NCI-H2107 treated with DMSO at 0.1 percent for 48 hours (cell line): ENCODE results near the gene ANKRD60.

Experiments
- DNase-seq: peaks from one replicate; lab custom pipeline; 2025; ENCODE audit not compliant: unreplicated experiment; lab: John Stamatoyannopoulos, UW

ANKRD60 gene

GRCh38 chr20:58196402-58197184, 31.9 kb downstream of the ANKRD60 start:
- DNase-seq: no peak

- no peak for DNase-seq
Observed at GRCh38 chr20:58195047-58195446, 33.4 kb downstream of the ANKRD60 start.

GRCh38 chr20:58194175-58194791, 34.2 kb downstream of the ANKRD60 start:
- no peak for DNase-seq

GRCh38 chr20:58192567-58192966, 35.9 kb downstream of the ANKRD60 start:
- no peak for DNase-seq

- no peak for DNase-seq
Observed at GRCh38 chr20:58192065-58192464, 36.4 kb downstream of the ANKRD60 start.

GRCh38 chr20:58188527-58188926, 39.9 kb downstream of the ANKRD60 start:
- no peak for DNase-seq

- DNase-seq: no peak
Observed at GRCh38 chr20:58184984-58185383, 43.5 kb downstream of the ANKRD60 start.

GRCh38 chr20:58184063-58184462, 44.4 kb downstream of the ANKRD60 start:
- no peak for DNase-seq

- DNase-seq: no peak
Observed at GRCh38 chr20:58182521-58183140, 45.8 kb downstream of the ANKRD60 start.

GRCh38 chr20:58179432-58180099, 48.9 kb downstream of the ANKRD60 start:
- no peak for DNase-seq

GRCh38 chr20:58179083-58179431, 49.4 kb downstream of the ANKRD60 start:
- DNase-seq: no peak

GRCh38 chr20:58177799-58178198, 50.7 kb downstream of the ANKRD60 start:
- DNase-seq: no peak

- DNase-seq: no peak
Observed at GRCh38 chr20:58175836-58176235, 52.6 kb downstream of the ANKRD60 start.

GRCh38 chr20:58175425-58175824, 53.0 kb downstream of the ANKRD60 start:
- no peak for DNase-seq

- DNase-seq: no peak
Observed at GRCh38 chr20:58174708-58175280, 53.7 kb downstream of the ANKRD60 start.

GRCh38 chr20:58173930-58174707, 54.3 kb downstream of the ANKRD60 start:
- DNase-seq: no peak

- no peak for DNase-seq
Observed at GRCh38 chr20:58173091-58173490, 55.4 kb downstream of the ANKRD60 start.

GRCh38 chr20:58171796-58172425, 56.5 kb downstream of the ANKRD60 start:
- DNase-seq: no peak

GRCh38 chr20:58169450-58169849, 59.0 kb downstream of the ANKRD60 start:
- no peak for DNase-seq

- DNase-seq: no peak
Observed at GRCh38 chr20:58168843-58169242, 59.6 kb downstream of the ANKRD60 start.
